Measurements from ENCODE around the gene CAPSL.
A peak's percentile ranks its signal among the peaks of the same experiment; 100 is the strongest.
"Not testable (repeated sequence)": the region's sequence is repeated elsewhere in the genome, so short reads cannot be mapped to it uniquely, and the experiment has no call there.

CAPSL gene

GRCh38 chr5:35938568-35939227 is at the start of gene CAPSL:
CAPSL (minus strand) TSS chr5:35938622; CDS start chr5:35921120, 17,502 bp downstream.
- DNase-seq = peak; percentile 58

GRCh38 chr5:35987776-35988175 is 49.4 kb upstream of the CAPSL start:
- no peak for DNase-seq

GRCh38 chr5:35979715-35980114 is 41.3 kb upstream of the CAPSL start:
- no peak for DNase-seq

- DNase-seq = not testable (repeated sequence)
These were observed 38.4 kb upstream of the CAPSL start for GRCh38 chr5:35976859-35977258.

- DNase-seq = no peak
These were observed 36.1 kb upstream of the CAPSL start for GRCh38 chr5:35974570-35974969.

GRCh38 chr5:35971878-35972210 is 33.4 kb upstream of the CAPSL start:
- no peak for DNase-seq

- no peak for DNase-seq
These were observed 32.9 kb upstream of the CAPSL start for GRCh38 chr5:35971186-35971877.

GRCh38 chr5:35963381-35963843 is 25.0 kb upstream of the CAPSL start:
- peak; percentile 22 for DNase-seq

- DNase-seq = no peak
These were observed 21.9 kb upstream of the CAPSL start for GRCh38 chr5:35960328-35960727.

- no peak for DNase-seq
These were observed 18.0 kb upstream of the CAPSL start for GRCh38 chr5:35956429-35956828.

- no peak for DNase-seq
These were observed 15.8 kb upstream of the CAPSL start for GRCh38 chr5:35954175-35954574.

GRCh38 chr5:35947085-35947484 is 8.7 kb upstream of the CAPSL start:
- DNase-seq = no peak

GRCh38 chr5:35939639-35940038 is 1.2 kb upstream of the CAPSL start:
- no peak for DNase-seq

- DNase-seq = peak; percentile 73
These were observed 11.9 kb downstream of the CAPSL start for GRCh38 chr5:35926389-35927051.

- peak; percentile 82 for DNase-seq
These were observed 13.3 kb downstream of the CAPSL start for GRCh38 chr5:35924950-35925722.

- DNase-seq = no peak
These were observed 14.1 kb downstream of the CAPSL start for GRCh38 chr5:35924122-35924949.

GRCh38 chr5:35922468-35922867 is 16.0 kb downstream of the CAPSL start:
- peak; percentile 48 for DNase-seq

GRCh38 chr5:35921930-35922329 is 16.5 kb downstream of the CAPSL start:
- DNase-seq = no peak

GRCh38 chr5:35920890-35921289 is 17.5 kb downstream of the CAPSL start:
- DNase-seq = no peak

GRCh38 chr5:35919191-35919590 is 19.2 kb downstream of the CAPSL start:
- DNase-seq = no peak

GRCh38 chr5:35908814-35909213 is 29.6 kb downstream of the CAPSL start:
- DNase-seq = no peak

GRCh38 chr5:35908228-35908627 is 30.2 kb downstream of the CAPSL start:
- peak; percentile 19 for DNase-seq

Measured in NCI-H69 (cell line).